IMR-90 (cell line): ENCODE data around the gene CASZ1. TPM values are rescaled to one million over a fixed set of nuclear protein-coding genes. Genes with fewer than 3 reads are reported as not detected.

ENCODE experiments used
- ATAC-seq: fragments of 200-7000 bp; cut with Tn5 transposase; 2 replicates; pipeline ENCODE4 v1.9.1; 2020; ENCODE audit warnings: low read depth, mild to moderate bottlenecking, moderate library complexity
- BruUV-seq: library from RNA; stranded (reverse); fragments of 400-500 nt; replicated peaks from 2 replicates; lab custom pipeline; 2021; lab: Mats Ljungman, UMichigan
- CTCF ChIA-PET: fragments of 300-600 bp; formaldehyde crosslinking; extraction: SDS; loops from one replicate; lab custom pipeline; 2021; ENCODE audit warnings: antibody characterized with exemption; lab: Yijun Ruan, JAX
- POLR2A ChIA-PET: fragments of 300-600 bp; sonication (Branson Sonifier 250); formaldehyde crosslinking; loops from one replicate; lab custom pipeline; 2022; ENCODE audit warnings: antibody characterized with exemption; ENCODE audit not compliant: unreplicated experiment; lab: Charles Lee
- DNase-seq: peaks from one replicate; pipeline ENCODE4 v3.0.0; 2013
- H2AFZ ChIP-seq: replicated peaks from 2 replicates; pipeline ENCODE3; 2013; ENCODE audit warnings: low read length, mild to moderate bottlenecking; ENCODE audit not compliant: poor library complexity
- H2AK5ac ChIP-seq: 2 replicates; pipeline ENCODE4 v1.6.1; 2013; ENCODE audit warnings: low read depth, low read length, inconsistent platforms
- H2AK9ac ChIP-seq: replicated peaks from 2 replicates; pipeline ENCODE3; 2013; ENCODE audit warnings: mild to moderate bottlenecking, low read depth, low read length, moderate library complexity; ENCODE audit not compliant: poor library complexity
- H2BK120ac ChIP-seq: 2 replicates; pipeline ENCODE4 v1.6.1; 2013; ENCODE audit warnings: low read depth, low read length, inconsistent platforms
- H2BK15ac ChIP-seq: 3 replicates; pipeline ENCODE4 v1.6.1; 2013; ENCODE audit warnings: low read depth, low read length, inconsistent platforms
- H2BK20ac ChIP-seq: 2 replicates; pipeline ENCODE4 v1.6.1; 2013; ENCODE audit warnings: low read depth, mild to moderate bottlenecking, inconsistent platforms, low read length, moderate library complexity
- H2BK5ac ChIP-seq: 2 replicates; pipeline ENCODE4 v1.6.1; 2013; ENCODE audit warnings: mild to moderate bottlenecking, low read depth, low read length, inconsistent platforms; ENCODE audit not compliant: poor library complexity, severe bottlenecking
- H3K14ac ChIP-seq: replicated peaks from 2 replicates; pipeline ENCODE4 v1.6.1; 2013; ENCODE audit warnings: low read depth, low read length, inconsistent platforms
- H3K18ac ChIP-seq: 2 replicates; pipeline ENCODE4 v1.6.1; 2013; ENCODE audit warnings: low read depth, low read length, control low read depth
- H3K23ac ChIP-seq: 2 replicates; pipeline ENCODE4 v1.6.1; 2013; ENCODE audit warnings: low read depth, low read length, inconsistent platforms
- H3K27ac ChIP-seq: 2 replicates; pipeline ENCODE4 v1.5.1; 2013; ENCODE audit warnings: mild to moderate bottlenecking, control low read depth, low read length; ENCODE audit not compliant: insufficient read depth
- H3K27me3 ChIP-seq: 2 replicates; pipeline ENCODE4 v1.6.1; 2013; ENCODE audit warnings: low read length; ENCODE audit not compliant: control insufficient read depth, insufficient read depth
- H3K36me3 ChIP-seq: 2 replicates; pipeline ENCODE4 v1.6.1; 2013; ENCODE audit warnings: low read length, mixed read lengths; ENCODE audit not compliant: control insufficient read depth, insufficient read depth
- H3K4ac ChIP-seq: 2 replicates; pipeline ENCODE4 v1.6.1; 2013; ENCODE audit warnings: low read depth, low read length, inconsistent platforms
- H3K4me1 ChIP-seq: 2 replicates; pipeline ENCODE4 v1.6.1; 2013; ENCODE audit warnings: low read length, mixed read lengths; ENCODE audit not compliant: control insufficient read depth, insufficient read depth
- H3K4me2 ChIP-seq: 2 replicates; pipeline ENCODE4 v1.6.1; 2013; ENCODE audit warnings: low read depth, mild to moderate bottlenecking, control low read depth, low read length, moderate library complexity
- H3K4me3 ChIP-seq: 2 replicates; pipeline ENCODE4 v1.5.1; 2013; ENCODE audit warnings: low read depth, mild to moderate bottlenecking, control low read depth, low read length, moderate library complexity; ENCODE audit not compliant: insufficient read depth
- H3K56ac ChIP-seq: 2 replicates; pipeline ENCODE4 v1.6.1; 2013; ENCODE audit warnings: low read length, inconsistent platforms; ENCODE audit not compliant: insufficient read depth; ENCODE audit errors: extremely low read depth
- H3K79me1 ChIP-seq, 2 experiments: 2 replicates each; pipeline ENCODE4 v1.6.1; 2013; ENCODE audit warnings: low read length in 2 of 2, inconsistent platforms in 1 of 2, low read depth in 1 of 2
- H3K9ac ChIP-seq: 2 replicates; pipeline ENCODE4 v1.6.1; 2013; ENCODE audit warnings: low read depth, low read length, control low read depth
- H3K9me1 ChIP-seq: 2 replicates; pipeline ENCODE4 v1.6.1; 2013; ENCODE audit warnings: low read length, inconsistent platforms; ENCODE audit not compliant: insufficient read depth
- H3K9me3 ChIP-seq: 2 replicates; pipeline ENCODE4 v1.6.1; 2013; ENCODE audit warnings: low read length; ENCODE audit not compliant: control insufficient read depth, insufficient read depth
- H4K20me1 ChIP-seq: 2 replicates; pipeline ENCODE4 v1.6.1; 2013; ENCODE audit warnings: low read length, inconsistent platforms; ENCODE audit not compliant: insufficient read depth
- H4K5ac ChIP-seq: 2 replicates; pipeline ENCODE4 v1.6.1; 2013; ENCODE audit warnings: mild to moderate bottlenecking, low read depth, low read length, control low read depth
- H4K8ac ChIP-seq, 2 experiments: 2 replicates each; pipeline ENCODE4 v1.6.1; 2013; ENCODE audit warnings: low read depth in 2 of 2, low read length in 2 of 2, control low read depth in 1 of 2, inconsistent platforms in 1 of 2
- H4K91ac ChIP-seq: 2 replicates; pipeline ENCODE4 v1.6.1; 2013; ENCODE audit warnings: low read depth, low read length, inconsistent platforms; ENCODE audit not compliant: insufficient read depth
- BHLHE40 ChIP-seq: fragments of 150-350 bp; IDR thresholded peaks from 2 replicates; pipeline ENCODE4 v1.6.1; 2016; ENCODE audit warnings: mild to moderate bottlenecking, low read depth, low read length
- CEBPB ChIP-seq: IDR thresholded peaks from 2 replicates; pipeline ENCODE4 v1.6.1; 2012; ENCODE audit warnings: low read depth, low read length, improper control_type of control experiment
- CHD1 ChIP-seq: IDR thresholded peaks from 2 replicates; pipeline ENCODE4 v1.6.1; 2012; ENCODE audit warnings: low read depth, low read length, improper control_type of control experiment
- CTCF ChIP-seq: conservative IDR thresholded peaks from 2 replicates; pipeline ENCODE4 v1.5.1; 2012; ENCODE audit warnings: mild to moderate bottlenecking, low read depth, low read length, improper control_type of control experiment
- FOS ChIP-seq: fragments of 150-350 bp; IDR thresholded peaks from 2 replicates; pipeline ENCODE4 v1.6.1; 2016; ENCODE audit warnings: low read depth, low read length
- MAFK ChIP-seq: IDR thresholded peaks from 2 replicates; pipeline ENCODE4 v1.6.1; 2012; ENCODE audit warnings: low read depth, low read length, improper control_type of control experiment
- MAZ ChIP-seq: IDR thresholded peaks from 2 replicates; pipeline ENCODE4 v1.6.1; 2012; ENCODE audit warnings: low read depth, mild to moderate bottlenecking, low read length, improper control_type of control experiment, moderate library complexity, borderline replicate concordance
- NFE2L2 ChIP-seq: fragments of 150-350 bp; IDR thresholded peaks from 2 replicates; pipeline ENCODE4 v1.6.1; 2016; ENCODE audit warnings: low read depth, mild to moderate bottlenecking, low read length
- RAD21 ChIP-seq: IDR thresholded peaks from 2 replicates; pipeline ENCODE4 v1.6.1; 2012; ENCODE audit warnings: low read length, improper control_type of control experiment
- RCOR1 ChIP-seq: IDR thresholded peaks from 2 replicates; pipeline ENCODE4 v1.6.1; 2012; ENCODE audit warnings: mild to moderate bottlenecking, low read length, improper control_type of control experiment; ENCODE audit not compliant: insufficient replicate concordance
- RFX5 ChIP-seq: IDR thresholded peaks from 2 replicates; pipeline ENCODE4 v1.8.0; 2012; ENCODE audit warnings: low read depth, mild to moderate bottlenecking, low read length, moderate library complexity
- SMC3 ChIP-seq: fragments of 150-350 bp; IDR thresholded peaks from 2 replicates; pipeline ENCODE4 v1.6.1; 2016; ENCODE audit warnings: low read depth, mild to moderate bottlenecking, antibody characterized with exemption, low read length, moderate library complexity
- USF2 ChIP-seq: fragments of 150-350 bp; IDR thresholded peaks from 2 replicates; pipeline ENCODE4 v1.6.1; 2017; ENCODE audit warnings: mild to moderate bottlenecking, antibody characterized with exemption, low read length, low read depth
- WGBS, 2 experiments: methylation state at CpG; one replicate each; pipeline versions ENCODE4 v1.1.5 to v1.1.7; 2013; ENCODE audit warnings: missing lambda C conversion rate in 2 of 2; ENCODE audit not compliant: insufficient read length in 1 of 2; ENCODE audit errors: extremely low coverage in 2 of 2; 5-methylcytosine and 5-hydroxymethylcytosine counted together
- dilution Hi-C: fragments of 300-500 bp; cut with HindIII; formaldehyde crosslinking; loops from one replicate; pipeline ENCODE4 v1.14.3; 2018; ENCODE audit warnings: low sequenced_read_pairs; ENCODE audit not compliant: unreplicated experiment
- in situ Hi-C: fragments of 300-500 bp; cut with MboI; formaldehyde crosslinking; loops from 3 replicates; pipeline ENCODE4 v1.14.3; 2019; ENCODE audit warnings: low sequenced_read_pairs, inconsistent platforms, mixed read lengths
- intact Hi-C: fragments of 100-400 bp; cut with micrococcal nuclease; formaldehyde crosslinking; loops from 2 replicates; pipeline ENCODE4 v1.10.0; 2022
- polyA plus RNA-seq, 3 experiments: library from polyadenylated mRNA; depleted of rRNA; stranded (reverse); fragments of >200 nt; gene quantifications; 2 replicates each; pipeline ENCODE4 v1.2.3, GENCODE V29; 2012; ENCODE audit warnings: low replicate concordance in 1 of 3
- total RNA-seq: library from RNA; depleted of rRNA; stranded (reverse); fragments of >200 nt; gene quantifications from 2 replicates; pipeline ENCODE4 v1.2.3, GENCODE V29; 2012

The CASZ1 gene
- total and polyA plus RNA-seq, 2 of the 4 experiments (the other 2 are of a cell fraction) = 0.18 to 0.24 TPM

GRCh38 chr1:10784998-10785727 is 11.3 kb downstream of the CASZ1 start:
- H4K91ac ChIP-seq = no peak overlapping the region
- H3K27ac ChIP-seq = no peak overlapping the region
- ChIA-PET POLR2A (no interaction called here), CTCF (no interaction called here)
- H3K4me1 ChIP-seq = no peaks in the 10 kb centered on the region
- no peak overlapping the region for H3K4me2 ChIP-seq
- no peak overlapping the region for H2BK20ac ChIP-seq
- no peak overlapping the region for H2BK5ac ChIP-seq
- no peak overlapping the region for H3K14ac ChIP-seq
- ATAC-seq (no peak), DNase-seq (no peak)
- no CpG with 5 or more reads among the region's 11 CpGs for WGBS, 2 experiments
- H3K79me1 ChIP-seq = no peaks in the 10 kb centered on the region
- intact Hi-C loops = no loop called here
- no peaks in the 10 kb centered on the region for H3K36me3 ChIP-seq
- H3K9me1 ChIP-seq = no peaks in the 10 kb centered on the region
- no peak overlapping the region for H3K18ac ChIP-seq
- no peak overlapping the region for H2AK9ac ChIP-seq
- H3K9ac ChIP-seq = no peak overlapping the region
- no peaks in the 10 kb centered on the region for H3K9me3 ChIP-seq
- H2BK15ac ChIP-seq = no peak overlapping the region
- H3K4ac ChIP-seq = no peak overlapping the region
- in situ Hi-C loops = no loop called here
- BruUV-seq = no TSS peak
- no peak overlapping the region for H3K23ac ChIP-seq
- H4K8ac ChIP-seq = no peak overlapping the region
- H4K20me1 ChIP-seq = no peaks in the 10 kb centered on the region
- no peak overlapping the region for H3K56ac ChIP-seq
- no peak overlapping the region for H2AFZ ChIP-seq
- H4K5ac ChIP-seq = no peak overlapping the region
- dilution Hi-C loops = no loop called here
- no peak overlapping the region for H2AK5ac ChIP-seq
- no peak for TF ChIP-seq RFX5
- no peak for TF ChIP-seq USF2
- no peak for TF ChIP-seq MAZ
- no peak for TF ChIP-seq CHD1
- no peak for TF ChIP-seq SMC3
- TF ChIP-seq FOS = no peak
- no peak for TF ChIP-seq CEBPB
- TF ChIP-seq RCOR1 = no peak
- TF ChIP-seq NFE2L2 = no peak
- TF ChIP-seq BHLHE40 = no peak
- TF ChIP-seq RAD21 = no peak
- TF ChIP-seq MAFK = no peak
- no peak for TF ChIP-seq CTCF
- no peak overlapping the region for H2BK120ac ChIP-seq
- H3K27me3 ChIP-seq = peaks cover 70% of the 10 kb centered on the region
- H3K4me3 ChIP-seq = no peak overlapping the region
